Posterior cingulate gyrus (tissue), 11 donors: ENCODE data around the gene TXLNG.
"Not testable (repeated sequence)": the region's sequence is repeated elsewhere in the genome, so short reads cannot be mapped to it uniquely, and the experiment has no call there.

ENCODE experiments used
- DNase-seq, 10 donors: peaks; one replicate each; pipeline versions ENCODE4 v3.0.0 to v3.0.0-alpha.2; 2020 to 2021; ENCODE audit warnings: mixed read lengths in 3 of 10
- intact Hi-C: fragments of 100-400 bp; cut with DNase I; formaldehyde crosslinking; loops from one replicate; pipeline ENCODE4 v1.15.1; 2023

The TXLNG gene

DNA sequence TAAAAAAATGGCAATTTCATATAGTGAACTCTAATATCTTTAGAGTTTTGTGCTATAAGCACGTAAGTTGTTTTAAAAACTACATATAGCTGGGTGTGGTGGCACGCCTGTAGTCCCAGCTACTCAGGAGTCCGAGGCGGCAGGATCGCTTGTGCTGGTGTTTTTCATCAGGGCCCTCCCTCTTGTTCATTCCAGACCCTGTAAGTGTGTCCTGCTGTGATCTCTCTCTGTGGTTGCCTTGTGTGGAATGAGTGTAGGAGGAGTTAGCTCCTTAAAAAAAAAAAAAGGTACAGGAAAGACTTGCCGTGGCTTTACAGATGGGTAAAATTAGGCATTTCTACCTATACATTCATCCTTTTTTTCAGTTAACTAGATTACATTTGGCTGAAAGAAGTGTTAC lies 48.5 kb downstream of the TXLNG start:
- DNase-seq = no peak
- intact Hi-C loops = no loop called here

DNA sequence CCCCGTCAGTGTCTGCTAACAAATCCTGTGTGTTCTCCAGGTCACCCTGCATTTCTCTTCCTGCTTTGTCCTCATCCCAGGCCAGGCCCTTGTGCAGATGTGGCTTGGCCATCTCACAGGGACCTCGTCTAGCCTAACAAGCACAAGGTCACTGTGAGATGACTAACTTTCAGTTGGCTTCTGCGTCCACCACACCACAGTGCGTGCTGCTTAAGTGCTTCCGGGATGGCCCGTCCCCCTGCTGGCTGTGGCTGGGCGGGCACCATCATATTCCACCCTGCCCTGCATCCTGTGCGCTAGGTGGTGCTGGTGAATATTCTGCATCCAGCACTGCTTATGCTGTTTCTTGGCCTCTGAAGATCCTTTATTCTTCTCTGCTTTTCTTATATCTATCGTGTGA lies 50.1 kb downstream of the TXLNG start:
- intact Hi-C loops = no loop called here
- DNase-seq = peak in 3 of 10 donors; percentile 3 to 14 (median 12)

DNA sequence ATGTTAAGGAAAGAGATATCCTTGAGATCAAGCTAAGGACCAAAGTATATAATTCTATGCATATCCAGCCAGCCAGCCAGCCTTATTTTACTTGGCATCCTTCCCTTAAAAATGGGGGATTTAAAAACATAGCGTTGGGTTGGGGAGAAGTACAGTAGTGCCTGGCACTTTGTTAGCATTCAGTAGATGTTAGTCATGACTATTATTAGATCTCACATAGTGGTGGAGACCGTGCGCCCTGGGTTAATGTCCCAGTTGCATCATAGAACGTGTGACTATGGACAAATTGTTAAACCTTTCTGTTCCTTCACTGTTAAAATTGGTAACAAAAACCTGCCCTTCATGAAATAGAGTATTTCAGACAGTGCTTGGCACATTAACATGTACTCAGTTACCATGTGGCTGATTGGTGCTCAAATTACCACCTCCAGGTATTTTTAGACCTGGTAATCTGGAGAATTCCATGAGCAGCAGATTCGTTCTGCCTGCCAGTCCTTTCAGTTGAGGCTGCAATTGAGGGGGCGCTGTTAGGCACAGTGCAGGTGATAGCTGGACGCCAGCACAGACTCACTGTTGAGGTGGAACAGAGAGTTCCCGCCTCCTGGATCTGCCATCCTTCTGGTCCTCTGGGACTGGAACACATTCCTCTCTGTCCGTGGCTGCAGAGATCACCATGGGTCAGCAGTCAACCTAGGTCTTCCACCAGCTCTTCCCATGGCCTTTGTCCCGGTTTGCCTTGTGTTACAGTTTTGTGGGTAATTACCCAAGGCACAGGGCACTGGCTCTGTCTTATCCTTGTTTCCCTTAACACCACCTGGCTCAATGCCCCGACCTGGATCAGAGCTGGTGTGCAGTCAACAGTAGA lies 52.2 kb downstream of the TXLNG start:
- intact Hi-C loops = no loop called here

DNA sequence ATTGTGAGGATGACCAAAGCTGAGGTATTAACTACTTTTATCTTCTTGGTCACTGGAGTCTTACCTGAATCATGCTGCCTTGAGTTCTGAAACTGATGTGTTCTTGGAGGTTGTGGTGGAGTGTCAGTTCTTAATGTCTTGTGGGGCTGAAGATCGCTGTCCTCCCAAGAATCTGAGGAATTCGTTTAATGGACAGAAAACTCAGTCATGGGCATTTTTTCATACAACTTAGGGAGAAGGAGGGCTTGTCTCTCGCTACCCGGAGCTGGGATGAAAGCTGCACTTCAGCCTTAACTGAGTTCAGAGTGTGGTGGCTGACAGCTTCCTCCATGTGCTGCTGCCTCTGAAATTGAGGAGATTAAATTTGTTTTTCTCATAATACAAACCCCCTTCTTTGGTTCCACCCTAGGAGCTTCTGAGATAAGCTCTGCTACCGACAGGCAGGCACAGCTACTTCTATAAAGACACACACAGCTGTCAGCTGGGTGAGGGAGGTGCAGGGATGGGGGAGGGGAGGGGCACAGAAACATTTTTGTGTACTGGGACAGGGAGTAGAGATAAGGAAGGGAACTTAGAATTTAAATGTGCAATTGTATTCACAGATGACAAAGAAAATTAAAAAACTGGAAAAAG lies 53.1 kb downstream of the TXLNG start:
- intact Hi-C loops = no loop called here
- no peak for DNase-seq

More for the DNA sequence above, 52.2 kb downstream of the TXLNG start:
- DNase-seq = peak in 3 of 10 donors; percentile 12 to 81 (median 27)

DNA sequence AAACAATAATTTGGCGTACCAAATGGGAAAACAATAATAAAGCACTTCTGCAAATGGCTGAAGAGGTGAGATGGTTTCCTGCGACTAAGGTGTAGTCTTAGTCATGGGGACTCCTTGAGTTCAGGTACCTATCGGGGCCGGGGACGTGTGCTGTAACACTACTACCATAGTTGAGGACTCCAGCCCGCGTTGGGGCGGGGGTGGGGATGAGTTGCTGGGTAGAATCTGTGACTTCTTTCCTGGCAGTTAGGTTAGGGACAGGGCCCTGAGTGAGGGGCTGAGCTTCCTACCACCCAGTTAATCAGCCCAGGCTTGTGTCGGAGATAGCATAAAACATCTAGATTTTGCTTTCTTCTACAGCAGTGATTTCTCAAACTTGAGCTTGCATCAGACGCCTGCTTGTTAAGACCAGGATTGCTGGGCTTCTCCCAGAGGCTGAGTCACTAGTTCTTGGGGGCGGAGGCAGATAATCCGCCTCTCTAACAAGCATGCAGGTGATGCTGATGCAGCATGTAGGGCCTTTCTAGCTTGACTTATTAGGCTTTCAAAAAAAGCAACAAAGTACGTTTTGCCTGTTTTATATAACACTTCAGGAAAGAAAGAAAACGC lies 53.7 kb downstream of the TXLNG start:
- intact Hi-C loops = no loop called here
- DNase-seq = peak in 4 of 10 donors; percentile 19 to 87 (median 40)

DNA sequence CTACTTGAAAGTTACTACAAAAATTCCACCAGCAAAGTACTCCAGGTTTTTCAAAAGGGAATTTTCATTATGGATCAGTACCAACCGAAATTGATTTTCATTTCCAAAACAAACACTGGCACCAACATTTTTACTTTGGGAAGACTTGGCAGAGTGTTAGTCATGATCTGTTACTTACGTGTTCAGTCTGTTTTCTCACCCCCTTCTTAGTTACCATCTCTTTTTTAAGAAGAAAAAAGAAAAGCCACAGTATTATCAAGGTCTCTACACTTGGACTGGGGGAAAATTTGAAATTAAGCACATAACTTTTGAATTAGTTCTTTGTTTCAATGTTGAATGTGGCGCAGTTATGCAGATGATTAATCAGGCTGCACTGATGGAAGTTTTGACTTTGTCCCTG lies 56.4 kb downstream of the TXLNG start:
- no peak for DNase-seq
- intact Hi-C loops = no loop called here

DNA sequence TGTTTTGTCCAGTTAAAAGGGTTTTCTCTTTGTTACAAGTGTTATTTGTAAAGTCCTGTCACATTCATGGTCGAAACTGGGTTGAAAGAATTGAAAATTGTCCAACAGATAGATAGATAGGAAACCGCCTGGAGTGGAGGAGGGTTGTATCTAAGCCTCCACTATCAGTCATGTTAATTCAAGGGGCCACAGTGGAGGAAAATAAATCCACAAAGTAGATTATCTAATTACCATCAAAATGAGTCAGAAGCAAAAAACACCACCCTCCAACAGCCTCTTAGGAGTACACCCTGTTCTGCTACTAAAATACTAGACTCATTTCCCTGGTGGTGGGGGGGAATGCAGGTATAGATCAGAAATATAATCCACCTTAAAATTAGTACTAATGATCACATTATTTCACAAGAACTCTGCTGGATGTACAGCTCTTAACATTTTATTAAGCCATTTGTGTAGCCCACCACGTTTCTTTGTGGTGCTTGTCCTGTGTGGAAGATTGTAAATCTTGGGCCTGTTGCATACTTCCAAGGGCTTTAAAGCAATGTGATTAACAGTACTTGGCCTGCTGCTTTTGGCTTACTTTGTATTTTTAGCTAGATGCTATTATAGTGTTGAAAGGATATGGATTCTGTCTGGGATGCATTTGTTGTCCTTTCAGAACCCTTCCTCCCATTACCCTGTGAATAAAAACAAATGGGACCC lies 57.1 kb downstream of the TXLNG start:
- no peak for DNase-seq
- intact Hi-C loops = no loop called here

DNA sequence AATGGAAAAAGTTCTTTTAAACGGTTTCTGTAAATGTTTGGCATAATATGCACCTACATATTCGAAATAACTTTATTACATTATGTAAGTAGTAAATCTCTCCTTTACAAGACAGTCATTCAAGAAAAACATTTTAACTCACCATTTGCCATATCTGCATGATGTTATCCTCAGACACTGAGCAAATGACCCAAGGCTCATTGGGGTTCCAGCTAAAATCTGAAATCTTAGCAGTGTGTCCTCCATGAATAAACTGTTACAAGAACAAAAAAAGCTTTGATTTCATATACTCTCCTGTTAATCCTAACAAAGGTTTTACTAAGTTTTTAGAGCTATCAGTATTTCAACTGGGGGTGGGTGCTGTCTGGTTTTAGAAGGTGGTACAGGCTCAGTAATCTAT lies 59.4 kb downstream of the TXLNG start:
- intact Hi-C loops = no loop called here

DNA sequence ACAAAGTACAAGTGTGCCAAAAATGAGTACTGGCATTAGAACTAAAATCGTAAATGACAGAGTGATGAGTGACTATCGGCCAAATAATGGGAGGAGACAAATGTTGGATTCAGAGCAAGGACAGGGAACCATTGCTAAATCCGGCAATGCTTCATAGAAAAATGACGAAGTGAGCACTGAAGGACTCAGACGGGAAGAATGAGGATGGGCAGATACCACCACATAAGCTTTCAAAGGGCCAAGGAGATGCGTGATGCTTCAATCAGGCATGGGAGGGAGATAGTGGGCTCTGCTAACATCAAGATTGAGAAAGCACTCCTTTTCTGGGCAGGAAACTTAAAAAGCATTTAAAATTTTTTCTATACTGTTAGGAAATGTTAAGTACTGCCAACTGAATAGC lies 62.3 kb downstream of the TXLNG start:
- intact Hi-C loops = no loop called here
- no peak for DNase-seq

More for the DNA sequence above, 59.4 kb downstream of the TXLNG start:
- no peak for DNase-seq

DNA sequence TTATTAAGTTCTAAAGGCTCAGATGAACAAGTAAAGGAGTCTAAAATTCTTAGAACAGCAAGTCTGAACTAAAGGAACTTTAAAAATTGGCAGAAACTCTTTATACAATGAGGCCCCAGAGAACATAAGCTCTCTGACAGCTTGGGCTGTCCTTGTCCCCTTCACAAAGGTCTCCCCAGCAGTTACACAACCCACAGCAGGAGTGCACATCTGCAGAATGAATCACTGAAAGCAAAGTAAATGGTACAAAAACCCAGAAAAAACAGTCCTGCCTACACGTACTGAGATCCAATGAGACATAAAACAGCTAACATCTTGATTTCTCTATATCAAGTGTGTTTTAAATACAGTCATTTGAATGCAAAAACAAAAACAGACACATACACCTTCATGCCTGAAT lies 65.2 kb downstream of the TXLNG start:
- intact Hi-C loops = no loop called here

DNA sequence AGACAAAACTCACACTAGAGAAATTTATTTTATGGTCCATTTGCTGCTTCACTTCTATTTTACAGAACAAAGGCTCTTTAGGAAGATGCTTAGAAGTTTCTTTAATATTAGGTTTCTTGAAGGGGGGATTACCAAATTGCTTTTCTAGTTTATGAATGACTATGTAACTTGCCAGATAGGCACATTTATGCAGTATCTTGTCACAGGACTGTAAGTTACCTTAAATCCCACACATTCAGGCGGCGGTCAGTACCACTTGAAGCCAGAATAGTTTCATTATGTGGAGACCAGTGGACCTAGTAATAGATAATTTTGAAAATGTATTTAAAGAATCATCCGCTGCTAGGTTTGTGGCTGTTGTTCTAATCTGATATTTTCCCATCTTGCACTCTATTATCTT lies 65.6 kb downstream of the TXLNG start:
- DNase-seq = no peak
- intact Hi-C loops = no loop called here

More for the DNA sequence above, 65.2 kb downstream of the TXLNG start:
- no peak for DNase-seq

DNA sequence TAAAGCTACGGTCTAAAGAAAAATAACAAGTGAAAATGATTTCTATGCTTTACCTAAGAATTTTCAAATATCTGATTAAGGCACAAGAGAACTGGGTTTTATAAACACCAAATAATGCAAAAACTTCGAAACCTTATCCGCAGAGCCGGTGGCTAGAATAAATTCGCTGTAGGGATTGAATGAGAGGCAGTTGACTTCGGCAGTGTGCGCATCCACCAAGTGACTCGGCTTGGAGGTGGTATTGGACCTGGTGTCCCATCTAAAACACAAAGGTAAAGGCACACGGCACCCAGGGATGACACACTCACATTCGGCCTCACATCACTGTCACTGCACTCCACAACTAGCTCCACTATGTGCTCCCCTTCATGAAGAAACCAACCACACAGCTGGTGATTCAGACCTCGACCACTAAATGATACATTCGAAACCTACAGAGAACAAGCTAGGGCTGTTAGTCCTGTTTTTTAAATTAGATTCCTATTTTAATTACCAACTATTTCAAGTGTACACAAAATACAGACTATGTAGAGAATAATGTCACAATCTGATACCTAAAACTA lies 66.4 kb downstream of the TXLNG start:
- intact Hi-C loops = no loop called here
- DNase-seq = no peak

DNA sequence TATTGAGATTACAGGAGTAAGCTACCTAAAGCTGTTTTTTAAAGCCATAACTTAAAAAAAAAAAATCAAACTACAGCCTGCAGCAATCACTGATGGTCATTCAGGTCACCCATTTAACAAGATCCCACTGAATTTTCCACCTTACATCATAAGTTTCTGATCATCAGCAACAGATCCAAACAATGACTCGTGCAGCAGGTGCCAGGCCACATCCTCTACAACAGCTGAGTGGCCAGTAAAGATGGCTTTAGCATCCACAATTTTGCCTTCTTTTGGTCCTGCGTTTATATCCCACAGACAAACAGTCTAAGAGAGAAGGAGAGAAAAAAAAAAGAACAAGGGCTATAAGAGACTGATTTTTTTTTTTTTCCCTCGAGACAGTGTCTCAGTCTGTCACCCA lies 67.3 kb downstream of the TXLNG start:
- no peak for DNase-seq
- intact Hi-C loops = no loop called here

DNA sequence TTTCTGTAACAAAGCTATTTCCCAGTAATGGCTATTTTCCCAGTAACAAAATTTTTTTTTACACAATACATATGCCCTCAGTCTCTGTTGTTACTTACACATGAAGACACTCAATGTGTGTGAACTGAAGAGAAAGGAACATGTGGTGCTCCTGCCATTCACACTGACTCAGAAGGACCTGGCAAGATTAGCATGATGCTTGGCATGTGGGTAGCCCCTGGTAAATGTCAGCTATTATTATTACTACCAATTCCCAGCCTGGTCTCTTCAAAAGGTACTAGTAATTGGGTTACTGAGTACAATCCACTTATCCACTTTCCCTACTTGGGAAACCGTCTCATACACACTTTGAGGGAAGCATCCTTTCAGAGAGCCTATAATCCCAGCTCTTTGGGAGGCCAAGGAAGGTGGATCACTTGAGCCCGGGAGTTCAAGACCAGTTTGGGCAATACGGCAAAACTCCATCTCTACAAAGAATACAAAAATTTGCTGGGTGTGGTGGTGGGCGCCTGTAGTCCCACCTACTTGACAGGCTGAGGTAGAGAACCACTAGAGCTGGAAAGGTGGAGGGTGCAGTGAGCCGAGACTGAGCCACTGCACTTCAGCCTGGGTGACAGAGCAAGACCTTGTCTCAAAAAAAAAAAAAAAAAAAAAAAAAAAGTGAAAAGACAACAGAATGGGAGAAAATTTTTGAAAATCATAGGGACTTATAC lies 69.3 kb downstream of the TXLNG start:
- DNase-seq = no peak
- intact Hi-C loops = no loop called here

DNA sequence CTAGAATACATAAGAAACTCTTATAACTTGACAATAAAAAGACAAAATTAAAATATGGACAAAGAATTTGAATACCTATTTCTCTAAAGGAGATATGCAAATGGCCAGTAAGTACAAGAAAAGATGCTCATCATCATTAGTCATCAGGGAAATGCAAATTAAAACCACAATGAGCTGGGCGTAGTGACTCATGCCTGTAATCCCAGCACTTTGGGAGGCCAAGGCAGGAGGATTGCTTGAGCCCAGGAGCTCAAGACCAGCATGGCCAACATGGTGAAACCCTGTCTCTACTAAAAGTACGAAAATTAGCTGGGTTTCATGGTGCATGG lies 69.8 kb downstream of the TXLNG start:
- DNase-seq, intact Hi-C loops: not testable (repeated sequence)

DNA sequence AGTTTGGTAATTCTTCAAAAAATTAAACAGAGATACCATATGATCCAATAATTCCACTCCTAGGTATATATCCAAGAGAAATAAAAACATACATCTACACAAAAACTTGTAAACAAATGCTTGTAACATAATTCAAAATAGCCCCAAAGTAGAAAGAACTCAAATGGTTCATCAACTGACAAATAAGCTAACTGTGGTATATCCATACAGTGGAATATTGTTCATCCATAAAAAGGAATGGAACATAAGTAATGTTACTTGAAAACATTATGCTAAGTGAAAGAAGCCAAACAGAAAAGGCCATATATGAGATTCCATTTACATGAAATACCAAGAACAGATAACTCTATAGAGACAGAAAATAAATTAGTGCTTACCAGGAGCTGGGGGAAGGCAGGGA lies 70.5 kb downstream of the TXLNG start:
- intact Hi-C loops = no loop called here
- DNase-seq = no peak

DNA sequence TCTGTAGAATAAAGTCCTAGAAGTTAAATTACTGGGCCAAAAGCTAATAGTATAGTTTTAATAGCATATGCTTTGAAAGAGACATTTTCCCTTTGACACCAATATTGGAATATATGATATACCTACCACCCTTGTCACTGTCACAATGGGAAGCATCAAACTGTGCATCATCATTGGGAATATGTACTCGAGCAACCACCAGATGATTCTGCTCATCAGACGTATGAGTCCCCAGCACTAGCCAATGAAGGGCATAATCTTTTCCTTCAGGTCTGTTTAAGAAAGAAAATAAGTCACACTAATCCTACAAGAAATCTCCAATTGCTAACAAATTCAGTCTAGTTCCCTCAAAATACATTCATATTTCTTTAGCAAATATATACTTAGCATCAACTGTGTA lies 76.6 kb downstream of the TXLNG start:
- intact Hi-C loops = no loop called here
- no peak for DNase-seq

DNA sequence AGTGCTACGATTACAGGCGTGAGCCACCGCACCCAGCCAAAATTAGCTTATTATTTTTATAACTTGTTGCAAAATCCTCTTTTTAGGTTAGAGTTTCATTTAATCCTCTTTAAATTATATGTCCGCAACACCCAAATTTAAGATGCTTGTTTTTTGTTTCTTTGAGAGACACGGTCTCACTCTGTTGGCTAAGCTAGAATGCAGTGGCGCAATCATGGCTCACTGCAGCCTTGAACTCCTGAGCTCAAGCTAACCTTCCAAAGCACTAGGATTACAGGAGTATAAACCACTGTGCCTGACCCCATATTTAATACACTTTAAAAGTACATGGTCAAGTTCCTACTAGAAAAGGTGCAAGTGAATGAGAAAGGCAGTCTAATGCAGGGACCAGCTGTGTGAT lies 81.7 kb downstream of the TXLNG start:
- DNase-seq = no peak
- intact Hi-C loops = no loop called here

DNA sequence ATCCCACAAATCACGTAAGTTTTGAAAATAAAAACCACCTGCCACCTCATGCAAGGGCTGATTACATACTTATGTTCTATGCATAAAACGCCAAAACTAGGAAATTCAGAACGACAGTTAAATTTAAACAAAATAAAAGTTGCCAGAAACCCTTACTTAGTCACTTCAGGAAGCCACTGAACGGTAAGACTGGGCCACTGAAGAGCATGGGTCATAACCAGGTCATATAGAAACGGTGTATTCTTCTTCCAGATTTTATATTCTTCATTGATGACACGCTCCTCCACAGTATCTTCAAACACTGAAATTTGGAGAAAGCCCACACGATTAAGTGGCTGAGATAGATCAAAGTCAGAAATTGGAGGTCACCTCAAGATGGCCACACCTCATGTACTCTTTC lies 82.7 kb downstream of the TXLNG start:
- DNase-seq = no peak
- intact Hi-C loops = no loop called here

DNA sequence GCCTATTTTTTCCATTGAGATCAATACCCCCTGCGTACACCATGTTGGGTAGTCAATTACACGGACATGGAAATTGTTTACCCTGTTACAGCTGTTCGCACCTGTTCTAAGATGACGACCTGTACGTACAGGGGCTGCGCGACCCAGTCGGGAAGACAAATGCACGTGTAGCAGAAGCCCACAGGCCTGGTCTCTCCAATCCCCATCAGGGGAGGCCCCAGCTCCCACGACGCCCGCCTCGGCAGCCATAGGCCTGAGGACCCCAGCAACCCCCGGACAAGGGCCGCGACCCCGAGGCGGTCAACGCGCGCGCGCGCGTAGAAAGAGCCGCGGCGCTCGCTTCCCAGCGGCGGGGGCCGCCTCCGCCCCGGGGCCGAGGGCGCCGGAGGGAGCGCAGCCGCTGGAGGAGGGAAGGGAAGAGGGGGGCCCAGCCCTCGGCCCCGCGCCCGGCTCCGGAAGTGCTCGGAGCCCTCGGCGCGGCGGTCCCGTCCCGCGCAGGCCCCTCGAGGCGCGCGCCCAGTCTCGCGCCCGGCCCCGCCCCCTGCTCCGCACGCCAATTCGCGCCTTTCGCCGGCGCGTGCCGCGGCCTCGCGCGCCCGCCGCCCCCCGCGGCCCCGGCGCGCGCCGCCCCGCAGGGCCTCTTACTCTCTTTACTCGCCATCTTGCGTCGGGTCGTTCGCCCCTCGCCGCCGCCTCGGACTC lies 83.3 kb downstream of the TXLNG start:
- peak in 3 of 10 donors; percentile 2 to 83 (median 35) for DNase-seq
- intact Hi-C loops = no loop called here
